22Rv1 (cell line): ENCODE measurements around the gene DYNLT1.

ENCODE experiments used
- H3K27ac ChIP-seq: fragments of 450-650 bp; 2 replicates; pipeline ENCODE4 v1.5.1; 2017
- CTCF ChIP-seq: fragments of 450-650 bp; IDR thresholded peaks from 2 replicates; pipeline ENCODE4 v1.5.1; 2017; ENCODE audit warnings: mild to moderate bottlenecking
- ZFX ChIP-seq: fragments of 450-650 bp; IDR thresholded peaks from 2 replicates; pipeline ENCODE4 v1.6.1; 2017; ENCODE audit warnings: antibody characterized with exemption, borderline replicate concordance

The DYNLT1 gene

GRCh38 chr6:158627168-158627939 is 17.2 kb downstream of the DYNLT1 start:
- TF ChIP-seq ZFX = no peak
- TF ChIP-seq CTCF = no peak
- H3K27ac ChIP-seq = no peak overlapping the region

- no peak overlapping the region for H3K27ac ChIP-seq
- TF ChIP-seq CTCF = no peak
- no peak for TF ChIP-seq ZFX
These were observed 18.0 kb downstream of the DYNLT1 start for GRCh38 chr6:158626360-158627167.

- TF ChIP-seq ZFX (no peak), CTCF (no peak)
- H3K27ac ChIP-seq = no peak overlapping the region
These were observed 18.6 kb downstream of the DYNLT1 start for GRCh38 chr6:158625881-158626305.

- H3K27ac ChIP-seq = no peak overlapping the region
- TF ChIP-seq CTCF (no peak), ZFX (no peak)
These were observed 19.6 kb downstream of the DYNLT1 start for GRCh38 chr6:158624684-158625682.

- H3K27ac ChIP-seq = no peak overlapping the region
- TF ChIP-seq ZFX (no peak), CTCF (no peak)
These were observed 21.9 kb downstream of the DYNLT1 start for GRCh38 chr6:158622545-158623190.

- H3K27ac ChIP-seq = no peak overlapping the region
- TF ChIP-seq ZFX (no peak), CTCF (no peak)
These were observed 22.6 kb downstream of the DYNLT1 start for GRCh38 chr6:158621694-158622544.
